ENCODE results near the gene GRIN3A. TPM values are rescaled to one million over a fixed set of nuclear protein-coding genes. Genes with fewer than 3 reads are reported as not detected.

GRIN3A gene
- total RNA-seq, 1 donor from 2014 or later = 0.15 TPM

GRCh38 chr9:101524371-101524770, 214.1 kb downstream of the GRIN3A start:
- Mint-ChIP-seq H3K9me3 (ENCODE audit: unreplicated experiment) (no peaks in the 10 kb centered on the region), H3K4me1 (ENCODE audit: low read depth, unreplicated experiment) (no peaks in the 10 kb centered on the region), H3K27ac (ENCODE audit: unreplicated experiment) (no peak overlapping the region), H3K27me3 (ENCODE audit: unreplicated experiment) (peaks cover 2% of the 10 kb centered on the region), H3K36me3 (ENCODE audit: unreplicated experiment) (no peaks in the 10 kb centered on the region), H3K4me3 (ENCODE audit: unreplicated experiment) (no peak overlapping the region)
- no peak for TF ChIP-seq CTCF (IDR thresholded peaks at IDR 0.05; ENCODE audit: partially characterized antibody, unreplicated experiment)
- DNase-seq = no peak

Other genes starting within 250 kb of the GRIN3A start
- 65.5 TPM for gene RNF20, start 204.8 kb downstream of the GRIN3A start, total RNA-seq (ENCODE audit: unreplicated experiment)
- not detected for gene PPP3R2, start 143.7 kb downstream of the GRIN3A start, total RNA-seq (ENCODE audit: unreplicated experiment)

Data from glutamatergic neuron (in vitro differentiated cells).